Cardiac muscle cell (in vitro differentiated cells and primary cell): ENCODE data around the gene RRP15. TPM values are rescaled to one million over a fixed set of nuclear protein-coding genes. Genes with fewer than 3 reads are reported as not detected.
A peak's percentile ranks its signal among the peaks of the same experiment; 100 is the strongest.

Experiments used
- DNase-seq, 2 donors: peaks; one replicate each; pipeline versions ENCODE4 v3.0.0 to v3.0.0-alpha.2; 2010 to 2017; ENCODE audit warnings: low read depth in 1 of 2, low spot score in 1 of 2
- H3K27ac ChIP-seq: fragments of 200-600 bp; sonication (generic); 2 replicates; pipeline ENCODE4 v1.5.1; 2016
- H3K27me3 ChIP-seq: fragments of 200-600 bp; sonication (generic); 2 replicates; pipeline ENCODE4 v1.6.0; 2016; ENCODE audit warnings: control low read depth
- H3K36me3 ChIP-seq: fragments of 200-600 bp; sonication (generic); 2 replicates; pipeline ENCODE4 v1.5.1; 2016; ENCODE audit warnings: control low read depth
- H3K4me1 ChIP-seq: fragments of 200-600 bp; sonication (generic); 2 replicates; pipeline ENCODE4 v1.8.1; 2017; ENCODE audit warnings: low read depth, mild to moderate bottlenecking, mixed run types
- H3K4me3 ChIP-seq: fragments of 200-600 bp; sonication (generic); 2 replicates; pipeline ENCODE4 v1.5.1; 2016; ENCODE audit warnings: mild to moderate bottlenecking
- H3K9me3 ChIP-seq: fragments of 200-600 bp; sonication (generic); 2 replicates; pipeline ENCODE4 v1.5.1; 2017; ENCODE audit warnings: low read depth, mild to moderate bottlenecking, control low read depth
- CTCF ChIP-seq: IDR thresholded peaks from 2 replicates; pipeline ENCODE4 v1.5.1; 2012; ENCODE audit warnings: low read depth, mild to moderate bottlenecking, low read length
- polyA plus RNA-seq: library from polyadenylated mRNA; unstranded; fragments of >200 nt; fragmentation: Nextera tagmentation; extraction: Ambion mirVana; gene quantifications from 2 replicates; pipeline ENCODE4 v1.2.1, GENCODE V29; 2016
- total RNA-seq: library from RNA; depleted of rRNA; stranded (reverse); fragments of >200 nt; gene quantifications from 2 replicates; pipeline ENCODE4 v1.2.3, GENCODE V29; 2016

RRP15 gene
- total and polyA plus RNA-seq, 2 experiments from 2014 or later, result 5.4 to 13.3 TPM

- Histone ChIP-seq H3K27ac (peak overlapping the region; percentile 83), H3K4me1 (peaks cover 75% of the 10 kb centered on the region), H3K9me3 (no peaks in the 10 kb centered on the region), H3K36me3 (peaks cover 16% of the 10 kb centered on the region), H3K4me3 (no peak overlapping the region), H3K27me3 (no peaks in the 10 kb centered on the region)
- DNase-seq, result peak; percentile 42 to 67
- no peak for TF ChIP-seq CTCF
Observed at GRCh38 chr1:218380125-218380977, 95.3 kb downstream of the RRP15 start.

GRCh38 chr1:218382261-218382660 lies 97.2 kb downstream of the RRP15 start:
- H3K27me3 ChIP-seq, result no peaks in the 10 kb centered on the region
- TF ChIP-seq CTCF, result no peak
- H3K4me3 ChIP-seq, result no peak overlapping the region
- H3K36me3 ChIP-seq, result peaks cover 8% of the 10 kb centered on the region
- H3K9me3 ChIP-seq, result no peaks in the 10 kb centered on the region
- DNase-seq, result no peak
- peaks cover 75% of the 10 kb centered on the region for H3K4me1 ChIP-seq
- peak overlapping the region; percentile 83 for H3K27ac ChIP-seq

- H3K36me3 ChIP-seq, result peaks cover 8% of the 10 kb centered on the region
Observed at GRCh38 chr1:218383051-218383450, 98.0 kb downstream of the RRP15 start.

GRCh38 chr1:218383681-218384080 lies 98.6 kb downstream of the RRP15 start:
- TF ChIP-seq CTCF, result no peak
- Histone ChIP-seq H3K36me3 (peaks cover 8% of the 10 kb centered on the region), H3K27ac (peak overlapping the region; percentile 47), H3K27me3 (no peaks in the 10 kb centered on the region), H3K4me1 (peaks cover 81% of the 10 kb centered on the region), H3K4me3 (no peak overlapping the region), H3K9me3 (no peaks in the 10 kb centered on the region)
- peak in 1 of 2 donors; percentile 84 for DNase-seq

More at GRCh38 chr1:218383051-218383450, 98.0 kb downstream of the RRP15 start:
- no peaks in the 10 kb centered on the region for H3K27me3 ChIP-seq
- H3K9me3 ChIP-seq, result no peaks in the 10 kb centered on the region
- no peak for TF ChIP-seq CTCF
- no peak overlapping the region for H3K4me3 ChIP-seq
- peaks cover 80% of the 10 kb centered on the region for H3K4me1 ChIP-seq
- peak overlapping the region; percentile 47 for H3K27ac ChIP-seq
- DNase-seq, result no peak

- Histone ChIP-seq H3K9me3 (no peaks in the 10 kb centered on the region), H3K4me1 (peaks cover 86% of the 10 kb centered on the region), H3K36me3 (peaks cover 7% of the 10 kb centered on the region), H3K27me3 (no peaks in the 10 kb centered on the region), H3K27ac (peak overlapping the region; percentile 47), H3K4me3 (no peak overlapping the region)
- DNase-seq, result peak in 1 of 2 donors; percentile 34
- no peak for TF ChIP-seq CTCF
Observed at GRCh38 chr1:218384581-218384993, 99.5 kb downstream of the RRP15 start.

Other genes starting within 250 kb of the RRP15 start
- gene TGFB2, start 60.0 kb downstream of the RRP15 start, total RNA-seq, result 107 and 171 TPM in 2 replicates
- gene TGFB2, start 60.0 kb downstream of the RRP15 start, polyA plus RNA-seq, result 132 and 210 TPM in 2 replicates